ENCODE results near the gene NAGLU.

DNA sequence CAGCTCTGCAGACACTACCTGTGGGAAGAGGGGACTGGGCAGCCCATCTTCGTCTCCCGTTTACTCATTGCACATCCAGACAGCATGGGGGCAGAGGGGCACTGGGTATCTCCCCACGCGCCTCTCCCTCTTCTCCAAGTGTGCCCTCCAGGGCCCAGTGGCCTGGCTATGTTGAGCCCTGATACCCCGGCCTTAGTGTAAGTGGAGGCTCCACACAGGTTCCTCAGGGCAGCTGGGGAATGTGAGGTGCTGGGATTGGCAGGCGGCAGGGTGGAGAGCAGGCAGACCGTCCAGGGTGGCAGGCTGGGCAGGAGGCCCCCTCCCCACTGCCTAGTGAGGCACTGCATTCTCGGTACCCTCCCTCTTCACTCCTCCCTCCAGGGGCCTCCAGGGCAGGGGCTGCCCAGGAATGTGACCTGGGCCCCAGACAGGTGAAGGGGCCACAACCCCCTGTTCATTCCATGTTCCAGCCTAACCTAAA, 13.2 kb upstream of the NAGLU start:
- no peak for TF ChIP-seq EZH2 (IDR thresholded peaks at IDR 0.05; ENCODE audit: low read length)
- TF ChIP-seq, protein P1, sequence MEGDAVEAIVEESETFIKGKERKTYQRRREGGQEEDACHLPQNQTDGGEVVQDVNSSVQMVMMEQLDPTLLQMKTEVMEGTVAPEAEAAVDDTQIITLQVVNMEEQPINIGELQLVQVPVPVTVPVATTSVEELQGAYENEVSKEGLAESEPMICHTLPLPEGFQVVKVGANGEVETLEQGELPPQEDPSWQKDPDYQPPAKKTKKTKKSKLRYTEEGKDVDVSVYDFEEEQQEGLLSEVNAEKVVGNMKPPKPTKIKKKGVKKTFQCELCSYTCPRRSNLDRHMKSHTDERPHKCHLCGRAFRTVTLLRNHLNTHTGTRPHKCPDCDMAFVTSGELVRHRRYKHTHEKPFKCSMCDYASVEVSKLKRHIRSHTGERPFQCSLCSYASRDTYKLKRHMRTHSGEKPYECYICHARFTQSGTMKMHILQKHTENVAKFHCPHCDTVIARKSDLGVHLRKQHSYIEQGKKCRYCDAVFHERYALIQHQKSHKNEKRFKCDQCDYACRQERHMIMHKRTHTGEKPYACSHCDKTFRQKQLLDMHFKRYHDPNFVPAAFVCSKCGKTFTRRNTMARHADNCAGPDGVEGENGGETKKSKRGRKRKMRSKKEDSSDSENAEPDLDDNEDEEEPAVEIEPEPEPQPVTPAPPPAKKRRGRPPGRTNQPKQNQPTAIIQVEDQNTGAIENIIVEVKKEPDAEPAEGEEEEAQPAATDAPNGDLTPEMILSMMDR (optimal IDR thresholded peaks at IDR 0.05 in 1 of 3, IDR thresholded peaks at IDR 0.05 in 1 of 3, conservative IDR thresholded peaks at IDR 0.05 in 1 of 3; ENCODE audit: extremely low read depth in 1 of 3, insufficient read depth in 2 of 3, low read length in 3 of 3) = no peak

Data from keratinocyte (primary cell).